ENCODE data around the gene DLGAP1.

The DLGAP1 gene

GRCh38 chr18:3624935-3625741 is 830.0 kb downstream of the DLGAP1 start:
- H3K27ac ChIP-seq (ENCODE audit: low read depth, low read length) = peak overlapping the region; percentile 69
- H3K9ac ChIP-seq (ENCODE audit: low read depth in 1 of 2, low read length in 2 of 2) = peak overlapping the region; percentile 56 to 63

GRCh38 chr18:3624546-3624934 is 830.6 kb downstream of the DLGAP1 start:
- H3K9me3 ChIP-seq (ENCODE audit: control insufficient read depth in 1 of 2, low read length in 2 of 2) = no peaks in the 10 kb centered on the region
- peak overlapping the region; percentile 2 to 9 for H3K4me3 ChIP-seq (ENCODE audit: low read depth in 1 of 2, low read length in 2 of 2)
- peak overlapping the region; percentile 69 for H3K27ac ChIP-seq (ENCODE audit: low read depth, low read length)
- peak overlapping the region; percentile 56 to 63 for H3K9ac ChIP-seq (ENCODE audit: low read depth in 1 of 2, low read length in 2 of 2)
- H3K36me3 ChIP-seq (ENCODE audit: control insufficient read depth in 1 of 2, insufficient read depth in 2 of 2, low read length in 2 of 2) = no peaks in the 10 kb centered on the region
- peaks cover 32 to 44% of the 10 kb centered on the region in 2 donors for H3K4me1 ChIP-seq (ENCODE audit: control insufficient read depth in 1 of 2, insufficient read depth in 2 of 2, low read length in 2 of 2)
- H3K27me3 ChIP-seq (ENCODE audit: control insufficient read depth in 1 of 2, insufficient read depth in 2 of 2, low read length in 2 of 2) = no peaks in the 10 kb centered on the region

More at GRCh38 chr18:3624935-3625741, 830.0 kb downstream of the DLGAP1 start:
- Histone ChIP-seq H3K4me1 (ENCODE audit: control insufficient read depth in 1 of 2, insufficient read depth in 2 of 2, low read length in 2 of 2) (peaks cover 32 to 44% of the 10 kb centered on the region in 2 donors), H3K4me3 (ENCODE audit: low read depth in 1 of 2, low read length in 2 of 2) (peak overlapping the region in 1 of 2 donors; percentile 9), H3K36me3 (ENCODE audit: control insufficient read depth in 1 of 2, insufficient read depth in 2 of 2, low read length in 2 of 2) (no peaks in the 10 kb centered on the region), H3K27me3 (ENCODE audit: control insufficient read depth in 1 of 2, insufficient read depth in 2 of 2, low read length in 2 of 2) (no peaks in the 10 kb centered on the region), H3K9me3 (ENCODE audit: control insufficient read depth in 1 of 2, low read length in 2 of 2) (no peaks in the 10 kb centered on the region)

GRCh38 chr18:3623769-3624545 is 831.1 kb downstream of the DLGAP1 start:
- Histone ChIP-seq H3K36me3 (ENCODE audit: control insufficient read depth in 1 of 2, insufficient read depth in 2 of 2, low read length in 2 of 2) (no peaks in the 10 kb centered on the region), H3K9ac (ENCODE audit: low read depth in 1 of 2, low read length in 2 of 2) (peak overlapping the region; percentile 56 to 63), H3K27ac (ENCODE audit: low read depth, low read length) (peak overlapping the region; percentile 69), H3K4me3 (ENCODE audit: low read depth in 1 of 2, low read length in 2 of 2) (peak overlapping the region; percentile 2 to 9), H3K4me1 (ENCODE audit: control insufficient read depth in 1 of 2, insufficient read depth in 2 of 2, low read length in 2 of 2) (peaks cover 32 to 44% of the 10 kb centered on the region in 2 donors), H3K27me3 (ENCODE audit: control insufficient read depth in 1 of 2, insufficient read depth in 2 of 2, low read length in 2 of 2) (no peaks in the 10 kb centered on the region), H3K9me3 (ENCODE audit: control insufficient read depth in 1 of 2, low read length in 2 of 2) (no peaks in the 10 kb centered on the region)

GRCh38 chr18:3620146-3621119 is 834.7 kb downstream of the DLGAP1 start:
- Histone ChIP-seq H3K27me3 (ENCODE audit: control insufficient read depth in 1 of 2, insufficient read depth in 2 of 2, low read length in 2 of 2) (no peaks in the 10 kb centered on the region), H3K4me3 (ENCODE audit: low read depth in 1 of 2, low read length in 2 of 2) (no peak overlapping the region), H3K36me3 (ENCODE audit: control insufficient read depth in 1 of 2, insufficient read depth in 2 of 2, low read length in 2 of 2) (no peaks in the 10 kb centered on the region), H3K9me3 (ENCODE audit: control insufficient read depth in 1 of 2, low read length in 2 of 2) (no peaks in the 10 kb centered on the region), H3K9ac (ENCODE audit: low read depth in 1 of 2, low read length in 2 of 2) (no peak overlapping the region), H3K4me1 (ENCODE audit: control insufficient read depth in 1 of 2, insufficient read depth in 2 of 2, low read length in 2 of 2) (peaks cover 36 to 40% of the 10 kb centered on the region in 2 donors), H3K27ac (ENCODE audit: low read depth, low read length) (no peak overlapping the region)

- no peak overlapping the region for H3K4me3 ChIP-seq (ENCODE audit: low read depth in 1 of 2, low read length in 2 of 2)
- H3K9me3 ChIP-seq (ENCODE audit: control insufficient read depth in 1 of 2, low read length in 2 of 2) = no peaks in the 10 kb centered on the region
- H3K4me1 ChIP-seq (ENCODE audit: control insufficient read depth in 1 of 2, insufficient read depth in 2 of 2, low read length in 2 of 2) = peaks cover 29 to 33% of the 10 kb centered on the region in 2 donors
- H3K36me3 ChIP-seq (ENCODE audit: control insufficient read depth in 1 of 2, insufficient read depth in 2 of 2, low read length in 2 of 2) = no peaks in the 10 kb centered on the region
- H3K9ac ChIP-seq (ENCODE audit: low read depth in 1 of 2, low read length in 2 of 2) = no peak overlapping the region
- no peak overlapping the region for H3K27ac ChIP-seq (ENCODE audit: low read depth, low read length)
- H3K27me3 ChIP-seq (ENCODE audit: control insufficient read depth in 1 of 2, insufficient read depth in 2 of 2, low read length in 2 of 2) = no peaks in the 10 kb centered on the region
These were observed 835.4 kb downstream of the DLGAP1 start for GRCh38 chr18:3619746-3620145.

GRCh38 chr18:3619222-3619621 is 835.9 kb downstream of the DLGAP1 start:
- no peak overlapping the region for H3K4me3 ChIP-seq (ENCODE audit: low read depth in 1 of 2, low read length in 2 of 2)
- H3K9me3 ChIP-seq (ENCODE audit: control insufficient read depth in 1 of 2, low read length in 2 of 2) = no peaks in the 10 kb centered on the region
- no peak overlapping the region for H3K9ac ChIP-seq (ENCODE audit: low read depth in 1 of 2, low read length in 2 of 2)
- H3K27me3 ChIP-seq (ENCODE audit: control insufficient read depth in 1 of 2, insufficient read depth in 2 of 2, low read length in 2 of 2) = no peaks in the 10 kb centered on the region
- peaks cover 24 to 28% of the 10 kb centered on the region in 2 donors for H3K4me1 ChIP-seq (ENCODE audit: control insufficient read depth in 1 of 2, insufficient read depth in 2 of 2, low read length in 2 of 2)
- no peak overlapping the region for H3K27ac ChIP-seq (ENCODE audit: low read depth, low read length)
- no peaks in the 10 kb centered on the region for H3K36me3 ChIP-seq (ENCODE audit: control insufficient read depth in 1 of 2, insufficient read depth in 2 of 2, low read length in 2 of 2)

- Histone ChIP-seq H3K9ac (ENCODE audit: low read depth in 1 of 2, low read length in 2 of 2) (no peak overlapping the region), H3K36me3 (ENCODE audit: control insufficient read depth in 1 of 2, insufficient read depth in 2 of 2, low read length in 2 of 2) (no peaks in the 10 kb centered on the region), H3K9me3 (ENCODE audit: control insufficient read depth in 1 of 2, low read length in 2 of 2) (no peaks in the 10 kb centered on the region), H3K27me3 (ENCODE audit: control insufficient read depth in 1 of 2, insufficient read depth in 2 of 2, low read length in 2 of 2) (no peaks in the 10 kb centered on the region), H3K4me3 (ENCODE audit: low read depth in 1 of 2, low read length in 2 of 2) (no peak overlapping the region), H3K27ac (ENCODE audit: low read depth, low read length) (no peak overlapping the region), H3K4me1 (ENCODE audit: control insufficient read depth in 1 of 2, insufficient read depth in 2 of 2, low read length in 2 of 2) (peaks cover 8 to 10% of the 10 kb centered on the region in 2 donors)
These were observed 838.4 kb downstream of the DLGAP1 start for GRCh38 chr18:3616744-3617143.

- H3K9me3 ChIP-seq (ENCODE audit: control insufficient read depth in 1 of 2, low read length in 2 of 2) = no peaks in the 10 kb centered on the region
- H3K27me3 ChIP-seq (ENCODE audit: control insufficient read depth in 1 of 2, insufficient read depth in 2 of 2, low read length in 2 of 2) = no peaks in the 10 kb centered on the region
- H3K4me3 ChIP-seq (ENCODE audit: low read depth in 1 of 2, low read length in 2 of 2) = no peak overlapping the region
- no peak overlapping the region for H3K27ac ChIP-seq (ENCODE audit: low read depth, low read length)
- H3K4me1 ChIP-seq (ENCODE audit: control insufficient read depth in 1 of 2, insufficient read depth in 2 of 2, low read length in 2 of 2) = peaks cover 2 to 4% of the 10 kb centered on the region in 2 donors
- no peaks in the 10 kb centered on the region for H3K36me3 ChIP-seq (ENCODE audit: control insufficient read depth in 1 of 2, insufficient read depth in 2 of 2, low read length in 2 of 2)
- H3K9ac ChIP-seq (ENCODE audit: low read depth in 1 of 2, low read length in 2 of 2) = no peak overlapping the region
These were observed 839.0 kb downstream of the DLGAP1 start for GRCh38 chr18:3616142-3616541.

- Histone ChIP-seq H3K27ac (ENCODE audit: low read depth, low read length) (no peak overlapping the region), H3K27me3 (ENCODE audit: control insufficient read depth in 1 of 2, insufficient read depth in 2 of 2, low read length in 2 of 2) (no peaks in the 10 kb centered on the region), H3K4me1 (ENCODE audit: control insufficient read depth in 1 of 2, insufficient read depth in 2 of 2, low read length in 2 of 2) (peaks cover 0 to 4% of the 10 kb centered on the region in 2 donors), H3K9me3 (ENCODE audit: control insufficient read depth in 1 of 2, low read length in 2 of 2) (no peaks in the 10 kb centered on the region), H3K9ac (ENCODE audit: low read depth in 1 of 2, low read length in 2 of 2) (no peak overlapping the region), H3K36me3 (ENCODE audit: control insufficient read depth in 1 of 2, insufficient read depth in 2 of 2, low read length in 2 of 2) (no peaks in the 10 kb centered on the region), H3K4me3 (ENCODE audit: low read depth in 1 of 2, low read length in 2 of 2) (no peak overlapping the region)
These were observed 839.6 kb downstream of the DLGAP1 start for GRCh38 chr18:3615374-3615985.

Data from duodenal mucosa (tissue), 2 donors.